Brain microvascular endothelial cell (primary cell): ENCODE results near the gene GUCY1B1.
A peak's percentile ranks its signal among the peaks of the same experiment; 100 is the strongest.

ENCODE experiments used
- DNase-seq: peaks from one replicate; pipeline ENCODE4 v3.0.0-alpha.2; 2020
- H3K27ac ChIP-seq: fragments of 250-450 bp; sonication (Bioruptor Pico); 2 replicates; pipeline ENCODE4 v1.5.1; 2020; ENCODE audit warnings: mild to moderate bottlenecking, moderate library complexity
- H3K27me3 ChIP-seq: fragments of 250-450 bp; sonication (Bioruptor Pico); replicated peaks from 2 replicates; pipeline ENCODE4 v1.5.1; 2020; ENCODE audit warnings: mild to moderate bottlenecking
- H3K36me3 ChIP-seq: fragments of 250-450 bp; sonication (Bioruptor Pico); replicated peaks from 2 replicates; pipeline ENCODE4 v1.5.1; 2020; ENCODE audit warnings: mild to moderate bottlenecking
- H3K4me3 ChIP-seq: 2 replicates; pipeline ENCODE4 v1.5.1; 2011; ENCODE audit warnings: low read depth, mild to moderate bottlenecking, control low read depth, low read length, moderate library complexity
- in situ Hi-C: cut with HindIII; loops from 2 replicates; pipeline ENCODE4 v1.10.0; 2017; ENCODE audit warnings: low sequenced_read_pairs, low pct_ligation_motif_present
- TF ChIP-seq, protein P1 (sequence below): IDR thresholded peaks from 2 replicates; pipeline ENCODE4 v1.5.1; 2011; ENCODE audit warnings: low read depth, mild to moderate bottlenecking, moderate library complexity, low read length, control low read depth, inconsistent platforms; ENCODE audit errors: missing control alignments

The GUCY1B1 gene

GRCh38 chr4:155802190-155802959 lies 43.6 kb downstream of the GUCY1B1 start:
- DNase-seq, result no peak
- no peak overlapping the region for H3K27ac ChIP-seq
- H3K36me3 ChIP-seq, result no peaks in the 10 kb centered on the region
- in situ Hi-C loops, result loop anchor here (25.0 kb wide), 1 partner anchor 135 kb away; no protein-coding TSS in a partner anchor
- H3K27me3 ChIP-seq, result no peaks in the 10 kb centered on the region
- no peak overlapping the region for H3K4me3 ChIP-seq
- TF ChIP-seq, protein P1, sequence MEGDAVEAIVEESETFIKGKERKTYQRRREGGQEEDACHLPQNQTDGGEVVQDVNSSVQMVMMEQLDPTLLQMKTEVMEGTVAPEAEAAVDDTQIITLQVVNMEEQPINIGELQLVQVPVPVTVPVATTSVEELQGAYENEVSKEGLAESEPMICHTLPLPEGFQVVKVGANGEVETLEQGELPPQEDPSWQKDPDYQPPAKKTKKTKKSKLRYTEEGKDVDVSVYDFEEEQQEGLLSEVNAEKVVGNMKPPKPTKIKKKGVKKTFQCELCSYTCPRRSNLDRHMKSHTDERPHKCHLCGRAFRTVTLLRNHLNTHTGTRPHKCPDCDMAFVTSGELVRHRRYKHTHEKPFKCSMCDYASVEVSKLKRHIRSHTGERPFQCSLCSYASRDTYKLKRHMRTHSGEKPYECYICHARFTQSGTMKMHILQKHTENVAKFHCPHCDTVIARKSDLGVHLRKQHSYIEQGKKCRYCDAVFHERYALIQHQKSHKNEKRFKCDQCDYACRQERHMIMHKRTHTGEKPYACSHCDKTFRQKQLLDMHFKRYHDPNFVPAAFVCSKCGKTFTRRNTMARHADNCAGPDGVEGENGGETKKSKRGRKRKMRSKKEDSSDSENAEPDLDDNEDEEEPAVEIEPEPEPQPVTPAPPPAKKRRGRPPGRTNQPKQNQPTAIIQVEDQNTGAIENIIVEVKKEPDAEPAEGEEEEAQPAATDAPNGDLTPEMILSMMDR, result no peak

GRCh38 chr4:155805016-155805415 lies 46.2 kb downstream of the GUCY1B1 start:
- Histone ChIP-seq H3K27me3 (no peaks in the 10 kb centered on the region), H3K27ac (peak overlapping the region; percentile 18), H3K4me3 (no peak overlapping the region), H3K36me3 (no peaks in the 10 kb centered on the region)
- no peak for DNase-seq
- TF ChIP-seq, protein P1, result no peak
- in situ Hi-C loops, result loop anchor here (25.0 kb wide), 1 partner anchor 132 kb away; no protein-coding TSS in a partner anchor

- Histone ChIP-seq H3K4me3 (no peak overlapping the region), H3K27ac (no peak overlapping the region), H3K27me3 (no peaks in the 10 kb centered on the region), H3K36me3 (no peaks in the 10 kb centered on the region)
- DNase-seq, result no peak
- TF ChIP-seq, protein P1, result no peak
- in situ Hi-C loops, result loop anchor here (25.0 kb wide), 1 partner anchor 130 kb away; no protein-coding TSS in a partner anchor
Measured at GRCh38 chr4:155807021-155807420, 48.2 kb downstream of the GUCY1B1 start.

GRCh38 chr4:155809835-155810234 lies 51.0 kb downstream of the GUCY1B1 start:
- Histone ChIP-seq H3K4me3 (no peak overlapping the region), H3K27me3 (no peaks in the 10 kb centered on the region), H3K36me3 (no peaks in the 10 kb centered on the region), H3K27ac (peak overlapping the region; percentile 27)
- peak; percentile 67 for DNase-seq
- TF ChIP-seq, protein P1, result peak; percentile 50
- in situ Hi-C loops, result loop anchor here (25.0 kb wide), 1 partner anchor 127 kb away; no protein-coding TSS in a partner anchor

- no peak overlapping the region for H3K4me3 ChIP-seq
- no peak for DNase-seq
- in situ Hi-C loops, result loop anchor here (25.0 kb wide), 1 partner anchor 126 kb away; no protein-coding TSS in a partner anchor
Measured at GRCh38 chr4:155811083-155811482, 52.3 kb downstream of the GUCY1B1 start.

More at GRCh38 chr4:155811083-155811482, 52.3 kb downstream of the GUCY1B1 start:
- no peak overlapping the region for H3K27ac ChIP-seq
- no peaks in the 10 kb centered on the region for H3K27me3 ChIP-seq
- TF ChIP-seq, protein P1, result no peak
- H3K36me3 ChIP-seq, result no peaks in the 10 kb centered on the region
